NCI-H2081 (cell line): ENCODE results near the gene KIAA0825.

ENCODE experiments used
- DNase-seq, 2 experiments: peaks; one replicate each; lab custom pipeline; 2025; lab: John Stamatoyannopoulos, UW

Gene KIAA0825

DNA sequence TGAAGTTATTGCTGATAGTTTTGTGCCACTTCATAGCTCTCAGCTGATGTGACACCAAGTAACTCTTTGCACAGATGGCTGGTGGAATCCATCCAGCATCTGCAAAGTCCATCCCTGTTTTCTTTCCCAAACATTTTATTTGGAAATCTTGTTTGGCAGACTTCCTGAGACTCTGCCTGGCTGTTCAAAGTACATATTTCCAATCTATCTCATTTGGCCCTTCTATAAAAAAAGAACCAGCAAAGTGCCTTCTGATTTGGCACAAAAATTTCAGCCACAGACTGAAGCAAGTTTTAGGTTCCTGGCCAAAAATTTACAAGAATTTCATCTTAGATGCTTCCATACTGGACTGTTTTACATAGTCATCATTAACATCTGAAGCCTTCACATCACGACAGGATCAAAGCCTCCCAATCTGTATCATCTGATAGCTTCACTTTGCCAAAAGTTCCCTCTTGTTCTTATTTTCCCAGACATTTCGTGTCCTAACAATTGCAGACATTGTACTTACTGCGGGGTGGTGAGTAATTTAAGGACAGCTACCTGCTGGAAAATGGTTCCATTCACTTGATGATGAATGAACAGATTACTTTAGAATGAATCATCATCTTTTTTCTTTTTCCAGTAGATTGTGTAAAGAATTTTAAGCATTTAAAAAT, 377.3 kb downstream of the KIAA0825 start:
- no peak for DNase-seq

DNA sequence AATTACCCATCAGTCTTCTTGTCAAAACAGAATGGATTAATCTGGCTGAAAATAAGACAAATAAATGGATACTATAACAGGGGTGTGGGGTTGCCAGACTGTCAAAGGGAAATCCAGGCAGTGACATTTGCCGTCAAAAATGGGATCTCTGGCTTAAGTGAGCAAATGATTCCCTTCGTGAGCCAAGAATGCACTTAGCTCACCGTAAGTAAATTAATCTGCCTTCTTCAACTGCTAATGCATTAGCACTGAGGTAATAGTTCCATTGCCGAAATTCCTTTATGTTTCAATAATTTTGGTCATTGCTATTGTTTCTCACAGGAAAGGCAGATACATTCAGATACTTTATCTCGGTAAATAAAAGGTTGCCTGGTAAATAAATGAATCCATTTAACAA, 377.8 kb downstream of the KIAA0825 start:
- DNase-seq = no peak

DNA sequence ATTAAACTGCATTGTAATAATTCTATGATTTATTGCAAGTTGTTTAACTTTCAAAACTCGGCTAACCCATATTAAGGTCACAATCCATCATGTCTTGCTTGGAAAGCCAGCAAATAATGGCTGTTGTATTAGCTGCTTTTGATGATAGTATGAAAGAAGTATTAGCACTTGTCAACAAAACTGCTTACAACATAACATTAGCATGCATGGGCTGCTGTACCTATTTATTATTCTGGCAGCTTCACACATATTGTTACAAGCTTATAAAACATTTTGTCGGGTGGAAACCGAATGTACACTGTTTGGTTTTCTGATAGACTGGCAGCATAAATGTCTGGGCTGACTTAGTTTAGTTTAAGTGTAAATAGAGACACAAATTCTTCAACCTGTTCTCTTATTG, 378.3 kb downstream of the KIAA0825 start:
- no peak for DNase-seq

DNA sequence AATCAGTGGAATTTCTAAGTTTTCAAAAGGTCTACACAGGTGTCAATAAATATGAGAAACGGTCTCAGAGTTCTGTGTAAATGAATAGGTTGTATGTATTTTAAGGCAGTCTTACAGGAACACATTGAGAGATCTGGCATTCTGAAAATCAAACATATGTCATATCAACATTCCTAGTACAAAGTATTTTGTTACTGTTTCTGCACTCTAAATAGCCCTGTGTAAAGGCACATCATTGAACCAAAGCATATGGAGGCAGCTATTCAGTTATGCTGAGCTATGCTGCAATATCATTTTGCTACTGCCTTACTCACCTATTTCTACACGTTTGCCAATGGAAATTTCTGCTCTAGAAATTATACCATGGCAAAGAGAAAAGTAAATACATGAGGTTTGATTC, 379.1 kb downstream of the KIAA0825 start:
- DNase-seq = no peak

DNA sequence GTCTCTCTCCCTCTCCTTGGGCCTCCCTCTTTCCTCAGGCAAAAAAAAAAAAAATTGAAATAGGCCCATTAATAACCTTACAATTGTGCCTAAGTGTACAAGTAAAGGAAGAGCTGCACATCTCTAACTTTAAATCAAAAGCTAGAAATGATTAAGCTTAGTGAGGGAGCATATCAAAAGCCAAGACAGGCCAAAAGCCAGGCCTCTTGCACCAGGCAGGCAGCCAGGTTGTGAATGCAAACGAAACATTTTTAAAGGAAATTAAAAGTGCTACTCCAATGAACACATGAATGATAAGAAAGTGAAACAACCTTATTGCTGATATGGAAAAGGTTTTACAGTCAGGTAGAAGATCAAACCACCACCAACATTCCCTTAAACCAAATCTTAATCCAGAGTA, 383.4 kb downstream of the KIAA0825 start:
- no peak for DNase-seq

DNA sequence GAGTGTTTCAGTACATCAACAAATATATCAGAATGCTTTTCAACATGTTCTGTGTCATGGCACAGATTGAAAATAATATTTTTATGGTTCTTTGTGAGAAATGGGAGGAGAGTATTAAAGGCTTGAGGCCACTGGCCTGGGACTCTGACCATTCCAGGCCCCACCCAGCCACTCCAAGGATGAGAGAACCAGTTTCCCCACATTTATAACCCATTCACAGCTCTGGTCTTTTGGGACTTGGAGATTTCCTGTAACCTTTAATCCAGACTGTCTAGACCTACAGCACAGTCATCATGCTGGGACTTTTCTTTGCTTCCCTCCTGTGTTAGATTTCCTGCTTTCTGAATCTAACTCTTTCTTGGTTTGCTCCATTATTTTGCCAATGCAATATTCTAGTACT, 389.6 kb downstream of the KIAA0825 start:
- DNase-seq = no peak

DNA sequence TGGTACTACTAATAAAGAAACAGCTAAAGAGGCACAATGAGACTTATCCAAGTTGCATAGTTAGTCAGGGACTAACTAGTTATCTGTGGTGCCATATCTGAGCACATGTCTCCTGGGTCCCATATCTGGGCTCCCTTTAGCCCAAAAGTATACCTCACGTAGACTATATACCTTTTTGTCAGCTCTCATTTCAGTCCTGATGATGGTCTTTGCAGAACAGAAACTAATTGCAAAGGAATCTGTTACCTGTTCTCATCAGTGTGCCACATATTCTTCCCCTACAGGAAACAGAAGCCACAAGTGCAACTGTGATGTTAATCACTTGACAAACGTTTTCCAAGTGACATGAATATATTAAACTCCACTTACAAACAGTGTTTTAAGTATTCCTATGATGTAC, 395.2 kb downstream of the KIAA0825 start:
- no peak for DNase-seq

DNA sequence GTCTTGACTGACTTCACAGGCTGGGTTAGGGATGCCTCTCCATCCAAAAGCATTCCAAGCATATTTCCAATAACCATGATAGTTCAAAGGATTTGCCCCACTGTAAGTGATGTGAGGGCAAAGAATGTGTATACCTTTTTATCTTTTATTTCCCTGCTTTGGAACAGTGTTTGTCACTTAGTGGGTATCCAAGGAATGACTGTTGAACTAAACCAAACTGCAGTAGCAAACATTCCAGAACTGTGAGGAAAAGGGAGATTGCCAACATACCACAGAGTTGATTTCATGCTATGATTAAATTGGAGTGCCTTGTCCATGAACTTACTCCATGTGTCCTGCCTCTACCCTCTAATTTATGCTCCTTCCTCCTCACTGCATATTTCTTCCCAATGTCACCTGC, 400.0 kb downstream of the KIAA0825 start:
- DNase-seq = no peak

DNA sequence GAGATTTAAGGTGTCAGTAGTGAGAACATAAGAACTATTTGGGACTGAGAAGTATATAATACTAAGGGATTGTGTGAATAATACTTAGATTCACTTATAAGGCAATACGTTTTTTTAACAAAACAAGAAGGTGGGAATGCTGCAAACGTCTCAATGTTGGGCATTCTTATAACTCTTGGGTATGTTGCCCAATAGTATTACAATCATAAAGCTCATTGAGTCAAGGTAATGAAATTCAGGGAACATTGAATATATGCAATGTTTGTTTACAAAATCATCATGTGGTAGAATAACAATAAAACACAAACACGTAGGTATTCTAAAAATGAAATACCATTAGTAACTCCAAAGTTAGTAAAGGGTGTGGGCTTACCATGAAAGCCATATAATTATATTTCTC, 400.7 kb downstream of the KIAA0825 start:
- no peak for DNase-seq

DNA sequence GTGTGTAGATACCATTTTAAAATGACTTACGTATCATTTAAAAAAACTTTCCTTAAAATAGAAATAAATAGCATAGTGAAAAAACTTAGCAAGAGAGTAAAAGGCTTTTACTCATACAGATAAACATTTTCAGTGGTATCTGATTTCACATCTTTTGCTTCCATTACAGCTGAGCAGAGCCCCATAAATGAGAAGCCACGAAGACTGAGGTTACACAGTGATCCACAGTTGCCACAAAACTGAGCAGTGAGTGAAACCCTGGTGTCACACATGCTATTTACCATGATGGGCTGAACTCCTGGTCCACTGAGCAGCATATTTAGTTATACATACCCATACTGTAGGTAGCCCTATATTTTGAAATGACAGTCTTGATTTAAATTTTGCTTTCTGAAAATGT, 401.2 kb downstream of the KIAA0825 start:
- no peak for DNase-seq

DNA sequence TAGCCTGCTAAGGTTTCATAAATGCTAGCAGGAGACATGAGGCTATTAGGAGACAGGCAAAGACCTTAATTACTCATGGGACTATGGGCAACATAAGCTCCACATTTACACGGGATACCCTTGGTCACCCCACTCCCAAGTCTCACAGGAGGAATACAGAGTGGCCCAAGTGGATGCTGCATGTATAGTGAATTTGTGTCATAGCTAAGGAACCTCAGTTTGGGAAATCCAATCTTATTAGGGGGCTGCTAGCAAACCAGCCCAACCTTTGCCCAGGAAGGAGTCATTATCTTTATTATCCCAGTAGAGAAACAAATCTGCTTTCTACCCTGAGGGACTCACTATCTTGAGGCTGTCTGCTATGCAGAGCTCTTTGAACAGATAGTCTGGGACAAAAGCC, 405.9 kb downstream of the KIAA0825 start:
- DNase-seq = no peak

DNA sequence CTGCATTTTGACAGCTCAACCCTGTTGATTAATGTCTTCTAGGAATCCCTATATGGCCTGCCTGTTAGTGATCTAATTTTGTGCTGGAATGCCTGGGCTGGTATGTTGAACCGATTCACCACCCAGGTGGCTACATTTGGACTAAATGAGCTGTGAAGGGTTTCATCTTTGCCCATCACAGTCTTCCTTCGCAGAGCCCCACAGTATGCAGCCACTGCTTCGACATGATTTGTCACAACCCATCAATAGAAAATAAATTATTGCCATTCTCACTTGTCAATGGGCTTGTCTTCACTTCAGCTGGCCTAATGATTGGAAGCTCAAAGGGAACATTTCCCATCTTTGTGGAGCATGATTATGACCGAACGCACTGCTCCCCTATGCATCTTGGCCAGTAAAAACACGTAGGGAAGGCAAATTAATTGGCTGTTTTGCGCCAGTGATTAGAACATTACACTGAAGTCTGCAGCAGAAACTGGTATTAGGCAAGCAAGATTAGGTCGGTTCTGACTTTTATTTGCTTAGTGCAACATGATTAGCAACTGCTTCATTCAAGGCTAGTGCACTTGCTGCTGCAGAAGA, 408.5 kb downstream of the KIAA0825 start:
- no peak for DNase-seq

DNA sequence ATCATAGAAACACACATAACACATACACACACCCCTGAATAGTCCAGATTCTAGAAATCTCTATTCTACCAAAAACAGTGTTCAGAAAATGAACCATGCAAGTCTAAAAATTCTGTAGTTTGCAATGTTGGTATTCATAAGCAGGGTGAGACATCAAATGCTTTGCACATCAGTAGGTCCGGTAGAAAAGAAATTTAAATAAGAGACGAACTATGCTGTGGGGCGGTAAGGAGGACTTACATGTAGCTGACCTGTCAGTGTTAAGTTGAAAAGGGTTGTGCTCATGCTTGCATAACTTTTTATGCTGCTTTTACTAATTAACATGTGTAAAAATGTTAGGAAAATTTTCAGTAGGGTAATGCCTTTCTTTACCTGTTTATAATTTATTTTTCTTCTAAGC, 409.1 kb downstream of the KIAA0825 start:
- no peak for DNase-seq

DNA sequence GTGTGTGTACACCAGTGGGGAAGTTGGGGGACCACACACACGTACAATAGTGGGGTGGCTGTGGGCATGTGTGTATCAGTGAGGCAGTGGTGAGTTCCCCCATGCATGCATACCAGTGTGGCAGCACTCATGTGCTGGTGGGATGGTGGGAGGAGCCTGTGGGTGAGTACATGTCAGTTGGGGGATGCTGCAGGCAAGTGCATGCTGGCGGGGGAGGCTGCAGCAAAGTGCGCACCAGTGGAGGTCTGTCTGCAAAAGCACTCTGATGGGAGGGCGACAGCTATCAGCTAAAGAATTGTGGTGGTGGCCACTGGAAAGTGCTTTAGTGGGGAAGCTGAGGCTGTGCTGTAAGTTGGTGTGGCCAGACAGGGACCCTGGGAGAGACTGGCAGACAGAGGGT, 418.8 kb downstream of the KIAA0825 start:
- DNase-seq = no peak

DNA sequence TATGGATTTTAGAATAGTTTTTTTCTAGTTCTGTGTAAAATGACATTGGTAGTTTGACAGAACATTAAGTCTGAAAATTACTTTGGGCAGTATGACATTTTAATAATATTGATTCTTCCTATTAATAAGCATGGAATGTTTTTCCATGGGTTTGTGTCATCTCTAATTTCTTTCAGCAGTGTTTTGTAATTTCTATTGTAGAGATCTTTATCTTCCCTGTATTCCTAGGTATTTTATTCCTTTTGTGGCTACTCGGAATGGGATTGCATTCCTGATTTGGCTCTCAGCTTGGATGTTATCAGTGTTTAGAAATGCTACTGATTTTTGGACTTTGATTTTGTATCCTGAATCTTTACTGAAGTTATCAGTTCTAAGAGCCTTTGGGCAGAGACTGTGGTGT, 420.4 kb downstream of the KIAA0825 start:
- no peak for DNase-seq

DNA sequence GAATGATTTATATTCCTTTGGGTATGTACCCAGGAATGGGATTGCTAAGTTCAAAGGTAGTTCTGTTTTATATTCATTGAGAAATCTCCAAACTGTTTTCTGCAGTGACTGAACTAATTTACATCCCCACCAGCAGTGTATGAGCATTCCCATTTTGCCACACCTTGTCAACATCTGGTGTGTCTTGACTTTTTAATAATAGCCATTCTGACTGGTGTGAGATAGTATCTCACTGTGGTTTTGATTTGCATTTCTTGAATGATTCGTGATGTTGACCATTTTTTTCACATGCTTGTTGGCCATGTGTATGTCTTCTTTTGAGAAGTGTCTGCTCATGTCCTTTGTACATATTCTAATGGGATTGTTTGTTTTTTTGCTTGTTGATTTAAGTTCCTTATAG, 421.5 kb downstream of the KIAA0825 start:
- no peak for DNase-seq

DNA sequence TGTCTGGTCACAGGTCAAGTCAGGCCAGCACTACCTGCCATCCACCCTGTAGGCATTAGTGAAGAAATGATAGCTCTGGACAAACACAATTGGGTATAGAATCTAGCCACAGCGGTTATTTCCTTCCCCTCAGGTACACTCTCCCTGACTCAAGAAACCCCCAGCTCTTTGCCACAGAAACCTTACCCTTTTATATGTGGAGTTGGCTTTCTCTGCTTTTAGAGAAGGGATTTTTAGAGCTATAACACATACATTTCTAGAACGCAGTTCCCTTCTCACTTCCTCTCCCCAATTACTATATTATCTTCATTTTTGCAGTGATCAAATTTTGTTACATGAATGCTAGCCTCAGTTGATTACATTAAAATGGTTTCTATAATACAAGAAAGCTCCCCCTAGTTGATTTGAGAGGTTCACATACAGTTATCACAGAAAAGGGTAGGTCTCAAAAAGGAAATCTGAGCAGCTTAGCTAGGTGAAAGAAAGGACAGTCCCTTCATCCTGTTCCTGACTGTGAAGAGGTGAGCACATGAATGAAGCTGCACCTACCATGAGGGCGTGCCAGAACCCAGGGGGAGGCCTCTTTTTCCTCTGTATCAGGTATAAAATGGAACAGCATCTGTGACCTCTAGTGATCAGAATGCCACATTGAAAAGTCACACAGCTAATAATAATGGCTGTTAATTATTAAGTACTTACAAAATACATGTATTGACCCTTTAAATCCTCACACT, 425.6 kb downstream of the KIAA0825 start:
- DNase-seq = no peak

DNA sequence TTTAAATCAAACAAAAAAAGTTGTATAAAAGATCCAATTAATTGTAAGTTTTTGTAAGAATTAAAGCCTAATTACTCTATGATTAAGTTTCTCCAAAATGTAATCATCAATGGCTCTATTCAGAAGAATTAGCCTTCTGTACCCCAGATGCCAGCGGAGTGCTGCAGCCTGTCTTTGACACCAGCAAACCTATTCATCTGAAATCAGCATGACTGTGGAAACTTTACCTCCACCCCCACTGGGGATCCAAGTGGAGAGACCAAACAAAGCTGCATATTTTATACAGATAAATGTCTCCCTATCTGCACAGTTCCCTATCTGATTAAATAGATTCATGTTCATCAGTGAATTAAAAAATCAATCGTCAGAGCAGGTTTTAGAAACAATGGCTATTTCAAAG, 426.8 kb downstream of the KIAA0825 start:
- DNase-seq = no peak

DNA sequence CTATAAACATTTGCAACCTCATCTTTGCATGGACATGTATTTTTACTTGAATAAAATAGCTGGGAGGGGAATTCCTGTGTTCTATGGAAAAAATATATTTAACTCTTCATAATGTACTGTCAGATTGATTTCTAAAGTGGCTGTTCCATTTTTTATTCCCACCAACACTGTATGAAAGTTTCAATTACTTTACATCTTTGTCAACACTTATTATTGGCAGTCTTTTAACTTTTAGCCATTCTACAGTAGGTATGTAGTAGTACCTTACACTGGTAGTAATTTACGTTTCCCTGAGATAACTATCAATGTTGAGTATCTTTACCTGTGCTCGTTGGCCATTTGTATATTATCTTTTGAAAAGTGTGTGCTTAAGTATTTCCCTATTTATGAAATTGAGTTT, 429.7 kb downstream of the KIAA0825 start:
- no peak for DNase-seq

DNA sequence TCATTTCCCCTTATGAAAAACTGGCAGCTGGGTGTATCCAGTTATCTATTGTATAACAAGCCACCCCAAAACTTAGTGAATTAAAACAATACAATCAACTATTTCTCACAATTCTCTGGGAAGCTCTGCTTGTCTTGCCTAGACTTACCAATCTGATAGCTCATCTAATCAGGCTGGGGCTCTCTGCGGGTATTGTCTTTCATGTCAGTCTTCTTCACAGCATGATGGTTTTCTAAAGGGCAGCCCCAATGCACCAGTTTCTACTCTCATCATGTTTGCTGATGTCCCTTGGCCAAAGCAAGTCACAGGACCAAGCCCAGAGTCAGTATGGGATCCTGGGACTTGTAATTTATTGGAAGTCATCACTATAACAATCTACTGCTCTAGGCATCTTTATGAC, 433.5 kb downstream of the KIAA0825 start:
- DNase-seq = no peak

DNA sequence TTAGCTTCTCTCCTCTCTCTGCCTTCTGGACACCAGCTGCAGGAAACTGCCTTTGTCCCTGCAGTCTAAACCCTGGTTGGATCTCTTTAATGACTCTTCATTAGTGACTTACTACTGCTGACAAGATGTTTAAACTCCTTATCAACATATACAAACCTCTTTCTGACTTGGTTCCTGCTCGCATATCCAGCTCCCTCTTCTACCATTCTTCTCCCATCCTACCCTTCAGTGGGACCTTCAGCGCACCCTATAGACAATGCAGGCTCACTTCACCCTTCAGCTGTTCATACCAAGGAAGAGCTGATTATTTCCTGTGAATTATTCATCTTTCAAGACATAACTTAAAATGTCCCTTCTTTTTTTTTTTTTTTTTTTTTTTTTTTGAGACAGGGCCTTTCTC, 436.5 kb downstream of the KIAA0825 start:
- no peak for DNase-seq

DNA sequence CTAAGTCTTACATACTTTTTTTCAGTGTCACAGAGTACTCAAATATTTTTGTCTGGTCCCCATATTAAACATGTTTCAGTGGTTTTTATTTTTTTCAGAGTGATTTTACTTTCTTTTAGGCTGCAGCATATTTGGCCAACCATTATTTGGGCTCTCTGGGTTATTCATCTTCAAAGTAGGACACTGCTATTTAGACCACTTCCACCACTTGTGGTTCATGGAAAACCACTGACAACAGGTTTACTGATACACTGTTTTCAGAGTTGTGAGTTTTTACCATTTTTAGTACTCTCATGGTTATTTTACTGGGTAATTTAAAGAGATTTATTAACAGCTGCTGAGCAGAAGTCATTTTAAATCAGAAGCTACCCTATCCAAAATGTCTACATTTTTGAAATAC, 437.6 kb downstream of the KIAA0825 start:
- DNase-seq = no peak

DNA sequence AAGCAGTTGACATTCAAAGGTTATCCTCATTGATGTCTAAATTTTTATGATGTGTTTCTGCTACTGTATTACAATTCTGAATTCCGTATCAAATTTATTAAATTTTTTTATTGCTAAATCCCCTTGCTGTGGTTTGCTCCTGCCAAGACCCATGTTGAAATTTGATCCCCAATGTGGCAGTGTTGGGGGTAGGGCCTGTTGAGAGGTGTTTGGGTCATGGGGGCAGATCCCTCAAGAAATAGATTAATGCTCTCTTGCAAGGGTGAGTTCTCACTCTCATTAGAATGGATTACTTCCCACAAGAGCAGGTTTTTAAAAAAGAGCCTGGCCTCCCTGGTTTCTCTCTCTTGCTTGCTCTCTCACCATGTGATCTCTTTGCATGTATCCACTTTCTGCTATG, 442.5 kb downstream of the KIAA0825 start:
- DNase-seq = no peak
